ENCODE measurements around the gene DDIAS. TPM values are rescaled to one million over a fixed set of nuclear protein-coding genes. Genes with fewer than 3 reads are reported as not detected.

DDIAS gene
- total RNA-seq, 1 donor from 2014 or later: 0.11 TPM

GRCh38 chr11:82929121-82929520, 27.6 kb downstream of the DDIAS start:
- no peak for TF ChIP-seq CTCF (IDR thresholded peaks at IDR 0.05)
- intact Hi-C loops (cut with DNase I): no loop called here

GRCh38 chr11:82930229-82930628, 28.7 kb downstream of the DDIAS start:
- Histone ChIP-seq H3K36me3 (no peaks in the 10 kb centered on the region), H3K4me3 (no peak overlapping the region), H3K4me1 (no peaks in the 10 kb centered on the region), H3K27me3 (no peaks in the 10 kb centered on the region), H3K9me3 (no peaks in the 10 kb centered on the region), H3K27ac (no peak overlapping the region)
- no peak for TF ChIP-seq CTCF (IDR thresholded peaks at IDR 0.05)
- no peak for DNase-seq (ENCODE audit: low spot score in 2 of 2)
- intact Hi-C loops (cut with DNase I): no loop called here

More at GRCh38 chr11:82929121-82929520, 27.6 kb downstream of the DDIAS start:
- no peak overlapping the region for H3K27ac ChIP-seq
- no peaks in the 10 kb centered on the region for H3K4me1 ChIP-seq
- H3K4me3 ChIP-seq: no peak overlapping the region
- no peaks in the 10 kb centered on the region for H3K9me3 ChIP-seq
- DNase-seq (ENCODE audit: low spot score in 2 of 2): no peak
- no peaks in the 10 kb centered on the region for H3K36me3 ChIP-seq
- no peaks in the 10 kb centered on the region for H3K27me3 ChIP-seq

- intact Hi-C loops (cut with DNase I): no loop called here
- H3K4me3 ChIP-seq: no peak overlapping the region
- no peaks in the 10 kb centered on the region for H3K4me1 ChIP-seq
- H3K9me3 ChIP-seq: no peaks in the 10 kb centered on the region
- TF ChIP-seq CTCF (IDR thresholded peaks at IDR 0.05): no peak
- DNase-seq (ENCODE audit: low spot score in 2 of 2): no peak
- H3K36me3 ChIP-seq: no peaks in the 10 kb centered on the region
- H3K27ac ChIP-seq: no peak overlapping the region
- no peaks in the 10 kb centered on the region for H3K27me3 ChIP-seq
Measured at GRCh38 chr11:82930734-82931133, 29.2 kb downstream of the DDIAS start.

- no peaks in the 10 kb centered on the region for H3K27me3 ChIP-seq
- TF ChIP-seq CTCF (IDR thresholded peaks at IDR 0.05): no peak
- H3K36me3 ChIP-seq: no peaks in the 10 kb centered on the region
- DNase-seq (ENCODE audit: low spot score in 2 of 2): no peak
- intact Hi-C loops (cut with DNase I): no loop called here
- H3K4me3 ChIP-seq: no peak overlapping the region
- H3K27ac ChIP-seq: no peak overlapping the region
- no peaks in the 10 kb centered on the region for H3K4me1 ChIP-seq
- H3K9me3 ChIP-seq: no peaks in the 10 kb centered on the region
Measured at GRCh38 chr11:82932564-82932963, 31.0 kb downstream of the DDIAS start.

GRCh38 chr11:82936261-82936660, 34.7 kb downstream of the DDIAS start:
- no peak for DNase-seq (ENCODE audit: low spot score in 2 of 2)
- intact Hi-C loops (cut with DNase I): no loop called here
- no peaks in the 10 kb centered on the region for H3K9me3 ChIP-seq

More at GRCh38 chr11:82936261-82936660, 34.7 kb downstream of the DDIAS start:
- no peaks in the 10 kb centered on the region for H3K27me3 ChIP-seq
- no peak overlapping the region for H3K27ac ChIP-seq
- H3K36me3 ChIP-seq: no peaks in the 10 kb centered on the region
- TF ChIP-seq CTCF (IDR thresholded peaks at IDR 0.05): no peak
- H3K4me1 ChIP-seq: no peaks in the 10 kb centered on the region
- H3K4me3 ChIP-seq: no peak overlapping the region
